Measurements from ENCODE around the gene FN1. TPM values are rescaled to one million over a fixed set of nuclear protein-coding genes. Genes with fewer than 3 reads are reported as not detected.
A peak's percentile ranks its signal among the peaks of the same experiment; 100 is the strongest.

Gene FN1
- 100 to 1,000 TPM; 468 to 543 (median 504) TPM for polyA plus RNA-seq (ENCODE audit: insufficient read length in 4 of 4)

GRCh38 chr2:215435870-215436704 is at the start of gene FN1:
TSS of gene FN1 (minus strand) at chr2:215436068. CDS start at chr2:215435802, 266 bp downstream.
- DNase-seq (ENCODE audit: low read depth in 4 of 4, low spot score in 3 of 4), result peak; percentile 80 to 89 (median 86)

GRCh38 chr2:215485032-215485431 is 49.2 kb upstream of the FN1 start:
- DNase-seq (ENCODE audit: low read depth in 4 of 4, low spot score in 3 of 4), result no peak

GRCh38 chr2:215484570-215484969 is 48.7 kb upstream of the FN1 start:
- no peak for DNase-seq (ENCODE audit: low read depth in 4 of 4, low spot score in 3 of 4)

GRCh38 chr2:215483431-215483830 is 47.6 kb upstream of the FN1 start:
- DNase-seq (ENCODE audit: low read depth in 4 of 4, low spot score in 3 of 4), result no peak

GRCh38 chr2:215479536-215480240 is 43.8 kb upstream of the FN1 start:
- DNase-seq (ENCODE audit: low read depth in 4 of 4, low spot score in 3 of 4), result no peak

GRCh38 chr2:215479121-215479520 is 43.3 kb upstream of the FN1 start:
- no peak for DNase-seq (ENCODE audit: low read depth in 4 of 4, low spot score in 3 of 4)

GRCh38 chr2:215476424-215476823 is 40.6 kb upstream of the FN1 start:
- no peak for DNase-seq (ENCODE audit: low read depth in 4 of 4, low spot score in 3 of 4)

GRCh38 chr2:215466097-215466909 is 30.4 kb upstream of the FN1 start:
- peak in 1 of 4 donors; percentile 2 for DNase-seq (ENCODE audit: low read depth in 4 of 4, low spot score in 3 of 4)

GRCh38 chr2:215465256-215465655 is 29.4 kb upstream of the FN1 start:
- DNase-seq (ENCODE audit: low read depth in 4 of 4, low spot score in 3 of 4), result no peak

- DNase-seq (ENCODE audit: low read depth in 4 of 4, low spot score in 3 of 4), result no peak
Measured at GRCh38 chr2:215461836-215462532, 26.1 kb upstream of the FN1 start.

GRCh38 chr2:215460682-215461382 is 25.0 kb upstream of the FN1 start:
- DNase-seq (ENCODE audit: low read depth in 4 of 4, low spot score in 3 of 4), result no peak

GRCh38 chr2:215455958-215456357 is 20.1 kb upstream of the FN1 start:
- no peak for DNase-seq (ENCODE audit: low read depth in 4 of 4, low spot score in 3 of 4)

GRCh38 chr2:215454519-215455246 is 18.8 kb upstream of the FN1 start:
- no peak for DNase-seq (ENCODE audit: low read depth in 4 of 4, low spot score in 3 of 4)

GRCh38 chr2:215452725-215453124 is 16.9 kb upstream of the FN1 start:
- DNase-seq (ENCODE audit: low read depth in 4 of 4, low spot score in 3 of 4), result no peak

GRCh38 chr2:215451012-215451756 is 15.3 kb upstream of the FN1 start:
- no peak for DNase-seq (ENCODE audit: low read depth in 4 of 4, low spot score in 3 of 4)

GRCh38 chr2:215450188-215451011 is 14.5 kb upstream of the FN1 start:
- no peak for DNase-seq (ENCODE audit: low read depth in 4 of 4, low spot score in 3 of 4)

- DNase-seq (ENCODE audit: low read depth in 4 of 4, low spot score in 3 of 4), result no peak
Measured at GRCh38 chr2:215447673-215448081, 11.8 kb upstream of the FN1 start.

- DNase-seq (ENCODE audit: low read depth in 4 of 4, low spot score in 3 of 4), result no peak
Measured at GRCh38 chr2:215447056-215447455, 11.2 kb upstream of the FN1 start.

Data from right renal pelvis (tissue), 4 donors.